ENCODE data around the gene ABT1. TPM values are rescaled to one million over a fixed set of nuclear protein-coding genes. Genes with fewer than 3 reads are reported as not detected.

Gene ABT1
- total RNA-seq, 1 experiment from 2014 or later: 26.7 TPM

- no peak overlapping the region for H2AFZ ChIP-seq (ENCODE audit: low read depth, low read length, poor library complexity, severe bottlenecking)
- H3K9me3 ChIP-seq (ENCODE audit: control insufficient read depth in 1 of 2, insufficient read depth in 1 of 2, low read depth in 1 of 2, low read length in 2 of 2): peaks cover 0 to 35% of the 10 kb centered on the region in 2 experiments; a peak in 3 of 4 replicates
- H3K27me3 ChIP-seq (ENCODE audit: insufficient read depth, low read length): no peaks in the 10 kb centered on the region
- H3K9ac ChIP-seq (ENCODE audit: low read length): no peak overlapping the region
- H3K9me2 ChIP-seq (ENCODE audit: insufficient read depth): no peaks in the 10 kb centered on the region
- RAD21 ChIA-PET (ENCODE audit: low non-redundant PET in 1 of 2, low total read pairs in 2 of 2, uncharacterized antibody in 2 of 2, unreplicated experiment in 2 of 2): no interaction called here
- peaks cover 13 to 42% of the 10 kb centered on the region in 2 experiments for H3K36me3 ChIP-seq (ENCODE audit: control insufficient read depth in 1 of 2, insufficient read depth in 2 of 2, low read length in 2 of 2)
- H3K27ac ChIP-seq (ENCODE audit: low read depth, low read length): no peak overlapping the region
- peaks cover 75% of the 10 kb centered on the region for H3K79me2 ChIP-seq (ENCODE audit: insufficient read depth, low read length)
- intact Hi-C loops (cut with micrococcal nuclease): no loop called here
- no peak for TF ChIP-seq FOSL1 (IDR thresholded peaks at IDR 0.05; ENCODE audit: low read depth)
- H4K20me1 ChIP-seq (ENCODE audit: insufficient read depth): no peaks in the 10 kb centered on the region
- DNase-seq (ENCODE audit: low read depth, low spot score) (no peak), ATAC-seq (no peak)
- H3K4me1 ChIP-seq (ENCODE audit: control insufficient read depth in 1 of 2, insufficient read depth in 2 of 2, low read length in 2 of 2): no peaks in the 10 kb centered on the region
- no peak overlapping the region for H3K4me2 ChIP-seq (ENCODE audit: low read length)
- no peak overlapping the region for H3K4me3 ChIP-seq (replicated peaks in 1 of 2; ENCODE audit: low read depth in 1 of 2, low read length in 2 of 2)
- no TSS peak for BruUV-seq (replicated peaks)
- CTCF ChIA-PET: no interaction called here
- POLR2A ChIA-PET: no interaction called here
These were observed 49.3 kb downstream of the ABT1 start for GRCh38 chr6:26646074-26646473.

Other genes starting within 250 kb of the ABT1 start
- gene BTN3A2, start 231.8 kb upstream of the ABT1 start, total RNA-seq (2021; ENCODE audit: unreplicated experiment): 14.1 TPM
- gene BTN2A2, start 213.8 kb upstream of the ABT1 start, total RNA-seq (2021; ENCODE audit: unreplicated experiment): 15.4 TPM
- 9.0 TPM for gene BTN3A1, start 194.7 kb upstream of the ABT1 start, total RNA-seq (2021; ENCODE audit: unreplicated experiment)
- 5.8 TPM for gene BTN3A3, start 156.4 kb upstream of the ABT1 start, total RNA-seq (2021; ENCODE audit: unreplicated experiment)
- gene BTN2A1, start 139.0 kb upstream of the ABT1 start, total RNA-seq (2021; ENCODE audit: unreplicated experiment): 11.2 TPM
- gene BTN1A1, start 96.7 kb upstream of the ABT1 start, total RNA-seq (2021; ENCODE audit: unreplicated experiment): 0.32 TPM
- gene HMGN4, start 58.6 kb upstream of the ABT1 start, total RNA-seq (2021; ENCODE audit: unreplicated experiment): 73.8 TPM
- 22.9 TPM for gene ZNF322, start 62.8 kb downstream of the ABT1 start, total RNA-seq (2021; ENCODE audit: unreplicated experiment)

All from HCT116 (cell line).